ENCODE measurements around the gene FTO.
A peak's percentile ranks its signal among the peaks of the same experiment; 100 is the strongest.

FTO gene

DNA sequence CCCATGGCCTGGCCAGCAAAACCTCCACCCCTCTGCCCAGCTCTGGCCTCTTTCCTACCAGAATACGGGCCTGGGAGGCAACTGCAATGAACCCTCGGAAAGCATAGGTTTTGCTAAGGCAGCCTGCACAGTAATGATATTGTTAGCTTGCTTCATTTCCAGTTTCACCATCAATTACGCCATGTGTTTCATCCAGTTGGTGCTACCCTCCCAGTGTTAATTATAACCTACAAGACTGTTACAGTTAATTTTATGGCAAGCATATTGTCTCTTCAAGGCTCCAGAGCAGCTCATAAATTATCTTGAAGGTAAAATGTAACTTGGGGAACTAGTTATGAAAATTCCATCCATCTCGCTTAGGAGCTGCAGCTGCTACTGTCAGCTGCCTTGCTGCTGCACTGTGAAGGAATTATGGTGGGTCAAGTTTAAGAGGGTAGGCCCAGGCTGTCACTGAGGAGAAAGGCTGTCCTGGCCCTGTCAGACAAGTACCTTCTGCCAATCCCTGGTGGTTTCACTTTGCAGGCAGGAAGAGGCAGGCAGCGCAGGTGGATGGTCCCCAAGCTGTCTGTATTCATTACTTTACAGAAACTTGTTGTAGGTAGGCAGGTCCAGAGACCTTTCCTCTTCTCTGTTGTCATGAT is 242.9 kb downstream of the FTO start:
- DNase-seq = no peak

DNA sequence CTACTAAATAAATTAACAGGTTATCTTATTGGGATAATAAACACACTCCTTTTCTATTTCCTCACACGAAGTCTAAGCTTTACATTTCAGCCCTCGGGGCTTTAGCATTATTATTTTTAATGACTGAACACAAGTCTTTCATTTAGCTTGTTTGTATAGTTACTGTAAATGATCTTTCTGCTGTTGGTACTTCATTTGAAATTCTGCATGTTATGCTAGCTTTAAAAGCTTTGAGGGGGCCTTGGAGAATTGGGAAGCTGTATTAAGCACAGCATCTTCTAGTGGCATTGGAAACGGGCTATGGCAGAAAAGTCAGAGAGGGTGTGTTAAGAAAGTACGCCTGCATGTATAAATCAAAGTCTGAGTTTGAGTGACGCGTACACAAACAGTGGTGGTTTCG is 243.7 kb downstream of the FTO start:
- DNase-seq = no peak

DNA sequence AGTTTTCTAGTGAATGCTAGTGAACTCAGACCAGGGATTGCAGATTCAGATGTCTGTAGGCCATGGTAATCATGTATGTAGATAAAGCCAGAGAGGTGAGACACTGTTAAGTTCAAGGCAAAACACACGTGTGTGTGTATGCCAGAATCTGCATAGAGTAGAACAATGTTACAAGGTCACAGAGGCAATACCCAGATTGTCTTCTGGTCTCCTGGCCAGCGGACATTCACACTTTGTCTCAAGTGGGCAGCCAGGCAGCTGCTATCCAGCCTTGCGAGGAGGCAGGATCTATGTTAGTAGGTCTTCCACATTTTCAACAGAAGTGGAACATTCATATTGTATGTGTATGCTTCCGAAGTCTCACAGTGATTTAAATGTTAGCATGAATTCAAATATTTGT is 244.4 kb downstream of the FTO start:
- DNase-seq = no peak

DNA sequence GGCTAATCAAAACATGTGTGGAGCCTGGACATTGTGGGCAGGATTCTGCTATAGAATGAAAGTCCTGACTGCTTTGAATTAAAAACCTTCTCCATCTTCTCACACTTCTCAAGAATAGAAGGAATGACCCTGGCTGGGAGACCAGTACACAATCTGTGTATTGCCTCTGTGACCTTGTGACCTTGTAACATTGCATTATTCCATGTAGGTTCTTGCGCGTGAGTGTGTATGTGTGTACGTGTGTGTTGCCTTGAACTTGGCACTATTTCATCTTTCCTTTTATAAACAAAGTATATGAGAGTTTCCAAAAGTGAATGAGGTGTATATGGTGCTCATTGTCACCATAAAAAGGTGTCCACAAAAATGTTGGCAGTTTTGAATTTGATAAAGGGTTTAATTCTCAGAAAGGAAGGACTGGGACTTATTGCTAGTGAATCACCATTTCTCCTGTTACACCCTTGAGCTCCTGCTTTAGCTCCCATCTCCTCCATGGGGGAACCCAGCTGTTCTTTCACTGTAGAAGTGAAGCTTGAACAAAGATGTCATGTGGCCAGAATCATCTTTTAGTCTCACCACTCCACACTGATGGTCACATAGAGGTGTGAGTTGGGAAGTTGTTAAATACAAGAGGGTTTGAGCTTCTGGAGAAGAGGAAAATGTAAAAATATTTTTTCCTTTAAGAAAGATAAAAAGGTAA is 244.9 kb downstream of the FTO start:
- no peak for DNase-seq

DNA sequence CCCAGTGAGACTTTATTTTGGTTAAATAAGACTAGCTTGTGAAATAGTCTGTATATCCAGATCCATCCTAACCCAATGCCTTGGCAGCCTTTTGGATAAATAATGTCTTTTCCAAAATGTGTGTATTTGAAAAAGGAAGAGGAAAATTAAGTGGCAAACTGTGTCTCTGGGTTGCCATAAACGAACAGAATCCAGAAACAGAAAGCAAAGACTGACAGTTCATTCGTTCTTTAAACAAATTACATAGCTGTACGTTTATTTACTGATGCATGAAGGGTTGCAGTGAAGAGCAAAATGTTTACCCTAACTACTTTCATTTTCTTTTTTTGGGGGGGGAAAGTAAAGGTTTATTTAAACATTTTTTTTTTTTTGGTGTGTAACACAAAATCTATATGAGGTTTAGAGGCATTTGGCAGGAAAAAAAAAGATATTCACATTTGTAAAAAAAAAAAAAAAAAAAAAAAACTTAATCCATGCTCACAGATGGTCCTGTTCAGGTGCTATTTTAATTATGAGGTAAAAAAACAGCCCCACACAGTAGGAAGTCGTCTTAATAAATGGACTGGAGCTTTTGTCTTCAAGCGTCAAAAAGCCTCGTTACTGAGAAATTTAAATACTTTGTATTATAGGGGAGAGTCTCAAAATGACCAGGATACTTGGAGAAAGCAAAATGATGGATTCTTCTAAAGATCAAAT is 245.9 kb downstream of the FTO start:
- no peak for DNase-seq

DNA sequence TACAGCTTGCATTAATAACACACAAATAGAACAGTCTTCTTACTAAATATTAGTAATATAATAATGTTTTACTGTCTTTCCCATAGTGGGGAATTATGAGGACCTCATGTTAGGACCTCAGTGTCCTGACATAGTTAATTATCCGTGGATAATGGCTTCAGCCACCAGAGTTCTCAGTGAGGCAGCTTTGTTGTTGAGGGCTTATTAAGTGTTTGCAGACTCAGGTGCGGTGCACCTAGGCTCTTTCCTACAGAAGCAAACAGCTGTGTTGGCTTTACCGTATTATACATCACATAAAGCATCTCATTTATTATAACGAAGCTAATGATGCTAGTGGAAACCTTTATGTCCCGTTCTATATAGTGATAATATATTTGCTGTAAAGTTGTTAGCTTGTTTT is 246.7 kb downstream of the FTO start:
- no peak for DNase-seq

DNA sequence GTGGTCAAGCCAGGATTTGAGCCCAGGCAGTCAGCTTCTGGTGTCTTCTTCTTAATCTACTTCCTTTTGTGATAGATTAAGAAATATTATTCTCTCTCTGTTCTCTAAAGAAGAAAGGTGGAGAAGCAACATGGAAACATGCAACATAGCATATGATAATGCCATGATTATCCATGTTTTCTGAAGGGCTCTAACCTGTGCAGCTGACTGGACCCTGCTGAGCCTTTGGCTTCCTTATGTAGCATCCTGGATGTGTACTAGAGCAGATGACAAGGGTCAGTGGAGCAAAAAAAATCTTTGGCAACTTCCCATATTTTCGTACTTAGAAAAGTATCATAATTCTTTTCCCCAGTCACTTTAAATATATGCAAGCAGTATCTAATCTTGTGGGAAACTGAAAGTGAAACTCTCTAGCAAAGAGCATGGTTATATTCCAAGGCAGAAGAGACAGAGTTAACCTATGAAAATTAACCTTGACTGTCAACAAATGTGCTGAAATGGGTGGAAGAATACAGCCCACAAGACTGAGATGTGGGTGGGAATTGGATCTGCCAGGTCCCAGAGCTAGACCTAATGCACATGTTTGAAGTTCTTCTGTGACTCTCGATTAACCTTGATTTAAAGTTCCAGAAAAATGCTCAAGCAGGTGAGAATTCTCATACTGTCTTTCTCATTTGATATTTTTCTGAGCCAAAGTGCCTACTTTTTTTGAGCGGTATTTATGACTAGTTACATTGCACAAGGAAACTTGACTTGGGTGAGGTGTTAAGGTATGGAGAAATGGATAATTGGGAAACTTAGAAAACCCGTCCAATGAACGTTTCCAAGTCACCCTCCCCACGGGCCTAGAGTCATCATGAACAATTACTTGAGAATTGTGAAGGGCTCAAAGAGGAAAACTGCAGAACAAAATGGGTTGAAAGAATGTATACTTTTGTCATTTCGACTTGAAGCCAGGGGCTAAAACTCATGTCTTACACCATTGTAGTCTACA is 248.6 kb downstream of the FTO start:
- DNase-seq = peak in 1 of 2 donors; percentile 2

DNA sequence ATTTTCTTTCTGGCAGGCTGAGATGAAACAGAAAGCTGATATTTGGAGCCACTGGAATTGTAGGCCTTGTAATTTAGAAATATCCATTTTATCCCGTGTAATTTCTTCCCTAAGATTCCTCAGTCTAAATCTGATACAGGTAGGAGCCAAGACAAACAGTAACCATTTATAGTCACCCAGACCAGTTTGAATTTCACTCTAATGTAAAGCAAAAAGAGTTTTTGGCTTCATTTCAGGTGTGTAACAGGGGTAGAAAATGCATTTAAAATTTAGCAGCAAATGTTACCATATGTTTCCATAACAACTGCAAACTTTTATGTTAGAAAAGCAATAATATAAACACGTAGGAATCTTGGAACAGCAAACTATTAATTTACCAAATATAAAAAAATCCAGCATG is 249.4 kb downstream of the FTO start:
- DNase-seq = no peak

DNA sequence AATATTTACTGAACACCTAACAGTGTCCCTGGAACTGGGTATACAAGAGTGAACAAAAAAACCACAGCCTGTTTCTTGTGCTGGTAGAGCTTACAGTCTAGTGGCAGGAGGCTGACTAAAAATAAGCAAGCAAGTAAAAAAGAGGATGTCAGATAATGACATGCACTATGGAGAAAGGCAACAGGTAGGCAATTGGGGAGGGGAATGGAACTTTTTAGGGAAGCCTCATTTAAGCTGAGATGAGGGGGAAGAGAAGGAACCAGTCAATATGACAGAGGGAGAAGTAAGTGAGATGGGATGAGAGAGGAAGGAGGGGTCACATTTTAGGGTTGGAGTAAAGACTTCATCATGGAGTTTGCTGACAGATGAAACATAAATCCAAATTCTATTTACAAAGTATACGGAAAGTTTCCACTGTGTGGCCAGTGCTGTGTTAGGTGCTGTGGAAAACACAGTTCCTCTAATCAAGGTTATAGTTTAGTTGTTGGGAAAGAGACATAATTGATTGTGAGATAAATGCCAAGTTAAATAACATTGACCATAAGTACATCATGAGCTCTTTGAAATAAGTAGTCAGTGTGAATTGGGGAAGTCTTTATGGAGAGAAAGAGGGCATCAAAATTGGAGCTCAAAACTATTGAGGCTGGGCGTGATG is 251.4 kb downstream of the FTO start:
- no peak for DNase-seq

DNA sequence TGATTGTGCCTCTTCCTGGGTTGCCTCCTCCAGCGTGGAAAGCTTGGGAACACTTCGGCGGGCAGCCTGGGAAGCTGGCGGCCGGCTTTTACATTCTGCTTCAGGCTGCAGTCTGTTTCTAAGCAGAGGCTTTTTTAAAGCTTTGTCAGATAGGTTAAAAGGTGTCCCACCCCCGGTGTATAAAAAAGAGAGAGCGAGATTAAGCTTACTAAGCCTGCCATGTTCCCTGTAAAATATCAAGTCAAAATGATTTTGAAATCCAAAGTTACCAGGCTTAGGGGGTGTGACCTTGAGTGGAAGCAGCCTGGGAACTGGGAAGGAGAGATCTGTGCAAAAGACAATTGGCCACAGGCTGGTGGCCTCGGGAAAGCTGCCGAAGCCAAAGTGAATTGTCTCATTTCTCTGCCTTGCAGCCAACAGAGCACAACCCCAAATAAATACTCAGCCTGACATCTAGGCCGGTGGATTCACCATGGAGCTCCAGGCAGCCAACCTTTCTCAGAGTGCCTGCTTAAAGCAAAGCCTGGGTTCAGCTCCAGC is 254.5 kb downstream of the FTO start:
- no peak for DNase-seq

DNA sequence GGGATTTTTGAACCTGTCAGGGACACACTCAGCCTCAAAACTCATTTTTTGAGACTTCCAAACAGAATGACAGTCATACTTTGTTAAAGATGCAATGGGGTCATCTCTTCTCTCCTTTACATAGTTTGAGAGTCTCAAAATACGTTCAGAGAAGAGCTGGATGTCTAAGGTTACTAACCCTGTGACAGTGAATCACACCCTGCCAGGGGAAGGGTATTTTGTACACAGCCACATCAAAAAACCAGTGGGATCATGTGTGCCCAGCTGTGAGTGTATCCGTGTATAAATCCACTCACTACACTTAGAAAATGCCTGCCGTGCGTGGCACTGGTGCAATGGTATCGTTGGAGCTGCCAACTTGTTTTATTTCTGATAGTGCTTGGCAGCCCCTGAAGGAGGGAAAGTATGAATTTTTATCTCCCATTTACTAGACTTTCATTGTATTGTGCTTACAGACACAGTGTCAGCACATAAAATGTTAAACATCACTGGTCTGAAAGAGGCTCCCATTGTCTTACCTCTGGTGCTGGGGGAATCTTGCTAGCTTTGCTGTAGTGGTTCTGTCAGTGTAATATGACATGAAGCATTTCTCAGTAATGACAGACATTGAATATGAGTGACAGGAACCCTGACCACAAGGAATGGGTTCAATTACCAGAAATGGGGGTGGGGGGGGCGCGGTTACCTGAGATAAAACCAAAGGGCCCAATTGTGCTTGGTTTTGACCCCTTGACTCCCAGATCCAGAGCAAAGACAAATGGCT is 256.3 kb downstream of the FTO start:
- no peak for DNase-seq

DNA sequence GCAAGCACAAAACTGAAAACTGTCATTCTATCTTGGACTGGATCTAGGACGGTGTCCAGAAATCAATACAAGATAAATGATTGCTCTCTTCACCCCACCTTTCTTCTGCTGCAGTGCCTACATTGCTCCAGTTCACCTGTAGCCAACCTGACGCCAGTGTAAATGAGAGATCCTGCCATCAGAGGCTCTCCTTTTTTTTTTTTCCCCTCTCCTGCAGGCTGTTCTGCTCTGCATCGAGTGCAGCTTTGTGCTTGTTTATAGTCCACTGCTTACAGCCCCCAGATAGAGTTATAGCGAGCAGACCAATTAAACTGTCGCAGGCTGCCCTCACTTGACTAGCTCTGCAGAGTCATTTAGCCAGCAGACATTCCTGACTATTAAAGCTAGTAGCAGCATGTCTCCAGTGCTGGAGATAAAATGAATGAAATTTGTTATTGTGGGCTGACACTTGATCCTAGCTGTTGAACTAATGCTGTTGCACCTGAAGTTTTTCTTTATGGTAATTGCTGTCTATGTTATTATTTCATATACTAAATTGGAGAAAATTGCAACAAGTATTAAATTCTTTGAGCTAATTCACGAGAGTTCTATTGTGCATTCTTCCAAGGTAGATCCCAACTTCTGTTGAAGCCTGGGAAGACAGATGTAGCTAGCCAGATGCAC is 257.1 kb downstream of the FTO start:
- DNase-seq = no peak

DNA sequence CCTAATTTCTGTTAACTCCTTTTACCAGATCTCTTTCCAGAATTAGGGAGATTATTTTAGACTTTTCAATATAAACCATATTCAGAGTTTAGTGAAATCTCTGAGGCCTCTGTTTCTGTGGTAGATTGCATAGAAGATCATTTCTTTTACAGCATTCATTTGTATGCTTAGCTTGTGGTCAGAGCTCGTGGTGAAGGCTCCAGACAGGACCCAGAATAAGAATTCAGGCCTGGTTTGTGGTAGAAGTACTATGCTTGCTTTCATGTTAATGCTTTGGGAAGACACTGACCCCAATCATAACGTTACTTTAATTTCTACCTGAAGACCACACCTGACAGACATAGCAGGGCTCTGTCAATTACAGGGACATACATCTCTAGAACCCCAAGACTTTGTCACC is 258.1 kb downstream of the FTO start:
- DNase-seq = no peak

DNA sequence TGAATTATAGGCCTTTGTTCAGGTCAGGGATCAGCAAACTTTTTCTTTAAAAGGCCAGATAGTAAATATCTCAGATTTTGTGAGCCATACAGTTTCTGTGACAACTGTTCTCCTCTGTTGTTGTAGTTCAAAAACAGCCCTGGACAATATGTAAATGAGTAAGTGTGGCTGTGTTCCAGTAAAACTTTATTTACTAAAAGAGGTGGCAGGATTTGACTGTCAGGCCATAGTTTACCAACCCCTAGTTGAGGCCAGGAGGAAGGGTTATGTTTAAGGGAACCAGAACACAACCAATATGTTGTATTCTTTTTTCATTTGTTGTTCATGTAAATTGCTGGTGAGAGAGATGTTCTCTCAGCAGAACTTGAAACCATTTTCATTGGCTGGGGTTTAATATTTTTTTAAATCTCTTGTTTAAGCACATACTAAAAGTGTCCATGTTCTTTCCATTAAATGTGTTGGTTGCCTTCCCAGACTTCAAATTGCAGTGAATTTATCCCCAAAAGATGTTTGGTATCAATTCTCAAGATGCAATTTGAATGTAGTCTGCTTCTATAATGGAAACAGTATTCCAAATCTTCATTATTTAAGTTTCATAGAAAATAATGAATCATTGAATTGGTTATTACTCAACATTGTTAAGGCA is 260.3 kb downstream of the FTO start:
- DNase-seq = no peak

DNA sequence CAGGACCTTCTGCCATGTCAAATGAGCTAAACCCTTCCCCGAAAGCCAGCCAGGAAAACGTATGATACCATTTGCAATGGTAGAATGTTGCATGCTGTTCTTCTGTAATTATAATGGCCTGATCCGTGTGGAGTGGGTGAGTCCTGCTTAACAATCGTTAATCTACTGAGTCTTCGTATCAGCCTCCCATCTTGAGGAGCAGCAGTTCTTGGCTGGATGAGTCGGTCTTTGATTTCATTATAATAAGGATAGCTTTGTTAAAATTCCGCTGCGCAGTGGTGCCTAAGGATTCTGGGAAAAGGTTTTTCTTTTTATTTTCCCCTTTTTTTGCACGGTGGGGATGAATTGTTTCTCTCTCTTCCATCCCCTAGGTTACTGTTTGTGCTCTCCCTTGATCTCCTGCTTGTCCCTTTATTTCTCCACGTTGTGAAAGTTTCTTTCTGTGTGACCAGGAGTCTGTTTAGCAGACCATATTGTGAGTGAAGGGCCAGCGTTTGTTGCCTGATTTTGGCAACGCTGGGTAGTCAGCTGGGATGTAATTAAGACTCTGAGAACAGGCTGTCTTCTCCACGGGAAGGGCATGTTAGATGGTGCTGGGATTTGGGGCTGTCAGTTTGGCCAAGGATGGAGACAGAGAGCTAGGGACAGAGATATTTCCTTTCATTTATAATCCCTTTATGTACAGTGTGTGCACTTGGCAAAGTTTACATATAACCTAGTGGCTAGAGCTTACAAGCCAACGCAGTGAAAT is 263.0 kb downstream of the FTO start:
- DNase-seq = no peak

DNA sequence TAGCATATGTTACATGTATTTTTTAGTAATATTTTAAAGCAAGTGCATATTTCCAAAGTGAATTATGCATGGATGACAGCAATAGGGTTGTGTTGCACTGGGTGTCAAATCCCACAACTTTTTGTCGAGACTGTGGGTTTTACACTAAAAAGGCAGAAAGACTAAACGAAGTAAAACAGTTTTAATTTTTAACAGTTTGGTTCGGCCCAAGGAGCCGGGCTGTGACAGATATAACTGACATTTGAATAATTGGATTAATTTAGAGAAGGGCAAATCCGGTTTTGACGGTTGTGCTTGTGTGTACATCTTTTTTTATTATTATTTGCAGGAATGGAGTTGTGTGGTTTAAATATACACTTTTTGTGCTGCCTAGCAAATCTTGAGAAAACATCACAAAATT is 263.6 kb downstream of the FTO start:
- DNase-seq = no peak

DNA sequence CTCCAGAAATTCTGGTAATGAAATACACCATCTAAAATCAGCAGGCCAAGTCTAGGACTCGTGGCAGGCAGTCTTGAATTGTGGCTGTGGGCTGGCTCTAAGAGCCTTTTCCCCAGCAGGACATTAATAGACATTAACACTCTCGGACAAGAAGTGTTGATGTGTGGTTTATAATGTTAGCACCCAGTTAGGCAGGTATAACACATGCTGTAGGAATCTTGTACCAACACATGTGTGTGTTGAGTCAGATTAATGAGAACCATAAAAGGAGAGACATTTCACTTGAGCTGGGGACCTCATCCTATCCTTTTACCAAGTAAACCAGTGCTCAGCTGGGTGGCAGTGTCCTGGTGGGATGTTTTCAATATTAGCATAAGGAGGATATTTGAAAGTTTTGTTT is 264.5 kb downstream of the FTO start:
- DNase-seq = no peak

DNA sequence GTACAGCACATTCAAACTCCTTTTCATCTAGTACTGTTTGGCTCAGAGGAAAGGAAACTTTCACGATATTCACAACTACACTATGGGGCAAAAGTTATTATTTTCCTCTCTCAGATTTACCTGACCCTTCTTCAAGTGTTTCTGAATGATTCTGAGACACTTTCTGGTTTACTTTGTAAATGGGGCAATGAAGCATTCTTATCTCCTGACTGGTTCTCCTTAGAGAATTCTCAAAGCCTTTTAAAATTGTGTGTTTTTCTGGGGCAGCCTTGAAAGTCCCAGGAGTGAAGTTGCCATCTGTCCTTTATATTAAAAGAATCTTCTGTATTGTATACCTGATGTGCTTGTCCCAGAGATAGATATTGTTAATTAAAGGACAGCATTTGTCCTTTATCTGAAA is 264.9 kb downstream of the FTO start:
- no peak for DNase-seq

DNA sequence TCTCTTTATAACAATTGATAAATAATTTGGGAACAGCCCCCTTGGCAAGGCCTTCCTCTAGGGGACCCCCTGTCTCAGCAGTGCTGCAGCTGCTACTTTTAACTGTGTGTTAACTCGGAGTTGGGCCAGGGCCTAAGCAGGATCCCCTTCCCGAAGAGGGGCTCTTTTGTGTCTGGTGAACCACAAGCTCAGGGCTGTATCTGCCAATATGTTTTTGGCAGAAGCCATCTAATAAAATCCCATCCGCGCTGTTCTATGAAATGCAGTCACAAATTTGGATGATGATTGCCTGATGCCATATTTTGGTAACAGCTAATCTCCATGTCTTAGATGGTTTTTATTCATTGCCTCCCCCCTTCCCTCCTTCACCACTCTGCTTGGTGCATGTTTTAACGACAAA is 267.7 kb downstream of the FTO start:
- no peak for DNase-seq

DNA sequence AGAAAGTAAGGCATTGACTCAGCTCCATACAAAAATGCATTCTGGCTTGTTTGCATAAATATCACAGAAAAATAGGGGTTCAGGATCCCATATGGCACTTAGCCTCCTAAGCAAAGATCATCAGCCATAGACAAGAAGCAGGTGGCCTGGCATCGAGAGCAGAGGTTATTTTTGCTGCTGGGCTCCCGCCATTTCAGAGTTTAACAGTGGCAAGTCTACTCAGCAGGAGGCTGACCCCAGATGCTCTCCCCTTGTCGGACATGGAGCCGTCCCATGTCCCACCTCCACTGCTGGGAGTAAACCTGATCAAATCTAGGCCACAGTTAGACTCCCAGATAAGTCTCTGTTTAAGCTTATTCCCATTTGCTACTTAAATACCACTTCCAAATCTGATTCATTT is 269.1 kb downstream of the FTO start:
- no peak for DNase-seq
